Eye (tissue), 1 donor: ENCODE results near the gene PLA2G6.
A peak's percentile ranks its signal among the peaks of the same experiment; 100 is the strongest.

Experiments used
- DNase-seq: peaks from one replicate; pipeline ENCODE4 v3.0.0-alpha.2; 2015

The PLA2G6 gene

GRCh38 chr22:38213319-38213989 is 31.8 kb upstream of the PLA2G6 start:
- DNase-seq = no peak

DNA sequence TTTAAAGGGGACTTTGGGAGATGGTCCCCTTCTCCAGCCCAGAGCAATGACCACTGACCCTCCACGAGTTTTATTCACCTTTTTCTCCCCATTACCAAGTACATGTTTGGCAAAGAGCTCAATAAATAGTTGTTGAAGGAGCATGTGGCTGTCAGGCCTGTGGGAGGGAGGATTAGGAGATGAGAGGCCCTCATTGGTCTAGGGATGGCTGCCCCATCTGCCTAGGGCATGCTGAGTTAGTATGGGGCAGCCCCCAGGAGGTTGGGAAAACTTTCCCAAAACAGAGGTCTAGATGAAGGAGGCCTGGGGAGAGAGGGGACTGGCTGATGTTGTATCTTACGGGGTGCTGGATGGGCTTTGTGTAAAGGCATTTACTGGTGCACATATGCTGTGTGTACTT is 30.8 kb upstream of the PLA2G6 start:
- DNase-seq = no peak

GRCh38 chr22:38211556-38211955 is 29.9 kb upstream of the PLA2G6 start:
- no peak for DNase-seq

- DNase-seq = no peak
Observed at GRCh38 chr22:38208551-38208968, 26.9 kb upstream of the PLA2G6 start.

- DNase-seq = no peak
Observed at GRCh38 chr22:38207898-38208432, 26.3 kb upstream of the PLA2G6 start.

DNA sequence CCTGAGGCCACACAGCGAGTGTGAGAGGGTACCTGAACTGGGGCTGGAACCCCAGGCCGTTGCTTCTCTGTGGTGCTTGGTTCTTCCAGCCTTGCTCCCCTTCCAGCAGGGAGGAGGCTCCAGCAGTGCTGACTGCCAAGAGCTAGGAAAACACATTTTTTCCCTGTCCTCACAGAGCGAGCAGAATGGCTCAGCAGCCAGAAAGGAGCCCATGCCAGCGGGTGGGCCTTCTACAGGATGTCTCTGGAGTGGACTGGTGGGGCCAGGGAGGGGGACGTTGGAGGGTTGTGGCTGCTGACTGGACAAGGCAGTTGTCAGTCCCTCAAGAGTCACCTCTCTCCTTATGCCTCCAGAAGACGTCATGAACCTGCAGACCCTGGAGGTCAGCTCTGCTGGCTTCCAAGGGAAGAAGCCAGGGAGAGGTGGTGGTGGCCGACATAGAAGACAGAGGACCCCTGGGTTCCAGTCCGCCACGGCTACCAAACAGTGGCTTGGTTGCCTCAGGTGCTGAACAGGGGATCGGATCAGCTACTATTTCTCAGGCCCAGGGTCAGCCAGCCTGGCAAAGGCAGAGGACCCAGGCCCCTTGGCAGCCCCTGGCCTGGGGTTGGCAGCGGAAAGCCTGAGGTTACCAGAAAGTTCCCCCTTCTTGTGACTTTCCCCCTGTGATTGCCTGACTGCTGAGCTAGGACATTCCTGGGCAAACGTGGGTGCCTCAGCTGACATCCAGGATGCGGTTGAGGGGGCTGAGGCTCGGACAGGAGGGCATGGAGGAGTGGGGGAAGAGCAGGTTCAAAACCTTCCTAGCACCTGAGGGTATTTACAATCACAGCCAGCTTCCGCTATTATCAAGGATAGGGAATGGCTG is 23.9 kb upstream of the PLA2G6 start:
- DNase-seq = peak; percentile 71

DNA sequence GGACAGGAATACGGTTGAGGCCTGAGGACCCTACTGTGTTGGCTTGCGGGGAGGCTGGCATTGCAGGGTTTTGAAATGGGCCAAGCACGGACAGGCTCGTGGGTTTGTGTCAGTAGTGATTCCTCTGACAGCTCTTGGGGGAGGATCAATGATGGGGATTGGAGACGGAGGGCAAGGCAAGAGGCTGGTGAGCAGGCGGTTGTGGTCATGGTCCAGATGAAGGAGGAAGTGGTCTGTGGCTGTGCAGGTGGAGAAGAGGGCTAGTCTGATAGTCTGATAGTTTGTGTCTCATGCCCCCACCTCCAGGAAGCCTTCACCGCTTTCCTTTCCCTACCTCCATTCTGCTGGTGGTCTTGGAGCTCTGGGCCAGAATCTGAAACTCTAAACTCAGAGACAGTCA is 23.2 kb upstream of the PLA2G6 start:
- DNase-seq = no peak

GRCh38 chr22:38203855-38204514 is 22.4 kb upstream of the PLA2G6 start:
- DNase-seq = no peak

DNA sequence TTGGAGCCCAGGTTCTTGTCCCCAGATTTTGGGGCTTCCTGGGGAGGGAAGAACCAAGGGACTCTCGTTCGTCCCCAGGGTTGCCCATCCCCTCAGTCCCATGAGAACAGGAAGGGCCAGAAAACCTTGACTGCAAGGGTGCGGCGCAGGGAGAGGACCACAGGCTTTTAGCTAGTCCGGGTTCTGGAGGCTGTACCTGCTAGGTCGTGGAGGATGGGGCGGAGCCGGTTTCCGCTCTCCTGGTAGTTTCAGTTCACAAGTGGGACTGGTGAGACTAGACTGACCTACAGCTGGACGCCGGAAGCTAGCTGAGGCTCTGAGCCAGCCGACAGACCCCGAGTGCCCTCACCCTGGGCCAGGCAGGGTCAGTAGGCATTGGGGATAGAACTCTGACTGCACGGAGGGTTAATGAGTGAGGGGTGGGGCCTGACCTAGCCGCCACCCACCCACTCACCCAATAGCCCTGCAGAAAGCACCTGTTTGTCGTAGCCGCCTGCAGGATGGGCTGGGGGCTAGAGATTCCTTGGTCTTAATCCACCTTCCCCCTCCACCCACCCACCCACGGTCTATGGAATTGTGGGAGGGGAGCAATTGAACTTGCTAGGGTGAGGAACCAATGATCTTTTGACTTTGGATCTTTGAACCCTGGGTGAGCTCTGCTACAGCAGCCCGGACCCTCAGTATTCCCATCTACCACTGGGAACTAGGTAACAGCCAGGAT is 21.6 kb upstream of the PLA2G6 start:
- DNase-seq = peak; percentile 62

GRCh38 chr22:38202437-38203089 is 20.9 kb upstream of the PLA2G6 start:
- DNase-seq = peak; percentile 90

DNA sequence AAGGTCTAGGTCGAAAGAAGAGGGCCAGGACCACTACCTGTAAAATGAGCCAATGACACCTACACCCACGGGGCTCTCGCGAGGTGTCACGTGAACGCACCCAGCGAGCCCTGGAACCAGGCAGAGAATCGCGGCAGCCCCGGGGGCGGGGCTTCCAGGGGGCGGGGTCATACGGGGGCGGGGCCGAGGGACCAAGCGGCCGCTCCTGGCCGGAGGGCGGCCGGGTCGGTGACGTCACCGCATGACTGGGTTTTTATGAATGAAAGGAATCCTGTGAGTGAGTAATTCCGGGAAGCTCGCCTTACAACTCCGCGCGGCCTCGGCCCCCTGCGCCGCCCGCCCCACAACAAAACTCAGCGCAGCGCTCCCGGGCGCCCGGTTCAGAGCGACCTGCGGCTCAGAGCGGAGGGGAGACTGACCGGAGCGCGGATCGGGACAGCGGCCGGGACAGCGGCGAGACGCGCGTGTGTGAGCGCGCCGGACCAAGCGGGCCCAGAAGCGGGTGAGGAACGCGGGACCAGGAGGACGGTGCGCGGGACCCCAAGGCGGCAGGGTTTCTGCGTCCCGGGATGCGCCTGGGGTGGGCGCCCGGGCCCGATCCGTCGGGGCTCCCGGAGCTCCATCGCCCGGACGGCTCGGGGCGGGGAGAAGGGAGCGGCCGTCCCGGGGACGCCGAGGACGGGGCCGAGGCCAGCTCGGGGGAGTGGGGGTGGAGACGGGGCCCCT is 20.2 kb upstream of the PLA2G6 start, which contains the start of gene MAFF:
Gene MAFF, plus strand, starts transcription at position 284 of the 726 bp plus-strand sequence. CDS start 11,860 bp downstream, outside the sequence.
- peak; percentile 97 for DNase-seq

GRCh38 chr22:38201371-38201710 is 19.7 kb upstream of the PLA2G6 start:
- DNase-seq = no peak

GRCh38 chr22:38199826-38200559 is 18.4 kb upstream of the PLA2G6 start:
- no peak for DNase-seq

DNA sequence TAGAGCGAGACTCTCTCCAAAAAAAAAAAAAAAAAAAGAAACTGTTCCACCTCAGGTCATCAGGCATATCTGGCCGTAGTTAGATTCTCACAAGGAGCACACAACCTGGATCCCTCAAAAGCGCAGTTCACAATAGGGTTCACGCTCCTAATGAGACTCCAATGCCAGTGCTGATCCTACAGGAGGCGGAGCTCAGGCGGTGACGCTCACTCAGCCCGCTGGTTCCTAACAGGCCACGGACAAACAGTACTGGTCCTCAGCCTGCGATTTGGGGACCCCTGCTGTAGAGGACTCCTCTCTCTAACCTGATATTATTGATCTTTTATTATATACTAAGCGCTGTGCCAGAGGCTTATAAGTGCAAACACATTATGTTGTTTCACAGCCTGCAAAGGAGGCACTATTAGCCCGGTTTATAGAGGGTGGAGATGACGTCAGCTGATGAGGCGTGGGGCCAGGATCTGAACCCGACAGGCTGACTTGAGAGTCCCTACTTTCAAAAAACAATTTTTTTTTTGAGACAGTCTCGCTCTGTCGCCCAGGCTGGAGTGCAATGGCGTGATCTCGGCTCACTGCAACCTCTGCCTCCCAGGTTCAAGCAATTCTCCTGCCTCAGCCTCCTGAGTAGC is 15.3 kb upstream of the PLA2G6 start:
- no peak for DNase-seq

GRCh38 chr22:38193580-38193979 is 11.9 kb upstream of the PLA2G6 start:
- no peak for DNase-seq

DNA sequence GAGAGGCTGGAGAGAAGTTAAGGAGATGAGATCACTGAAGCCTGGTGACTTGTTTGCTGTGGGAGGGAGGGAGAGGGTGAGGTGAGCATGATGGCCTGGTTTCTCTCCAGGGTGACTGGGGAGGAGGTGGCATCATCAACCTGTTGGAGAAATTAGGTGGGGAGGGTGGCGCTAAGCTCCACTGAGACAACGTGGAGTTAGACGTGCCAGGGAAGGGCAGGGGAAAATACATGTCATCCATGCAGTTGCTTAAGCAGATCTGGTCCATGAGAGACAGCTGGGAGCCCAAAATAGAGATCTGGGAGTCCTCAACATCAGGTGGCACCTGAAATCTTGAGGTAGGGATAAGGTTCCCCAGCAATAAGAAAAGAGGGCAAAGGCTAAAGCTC is 10.8 kb upstream of the PLA2G6 start:
- DNase-seq = no peak

DNA sequence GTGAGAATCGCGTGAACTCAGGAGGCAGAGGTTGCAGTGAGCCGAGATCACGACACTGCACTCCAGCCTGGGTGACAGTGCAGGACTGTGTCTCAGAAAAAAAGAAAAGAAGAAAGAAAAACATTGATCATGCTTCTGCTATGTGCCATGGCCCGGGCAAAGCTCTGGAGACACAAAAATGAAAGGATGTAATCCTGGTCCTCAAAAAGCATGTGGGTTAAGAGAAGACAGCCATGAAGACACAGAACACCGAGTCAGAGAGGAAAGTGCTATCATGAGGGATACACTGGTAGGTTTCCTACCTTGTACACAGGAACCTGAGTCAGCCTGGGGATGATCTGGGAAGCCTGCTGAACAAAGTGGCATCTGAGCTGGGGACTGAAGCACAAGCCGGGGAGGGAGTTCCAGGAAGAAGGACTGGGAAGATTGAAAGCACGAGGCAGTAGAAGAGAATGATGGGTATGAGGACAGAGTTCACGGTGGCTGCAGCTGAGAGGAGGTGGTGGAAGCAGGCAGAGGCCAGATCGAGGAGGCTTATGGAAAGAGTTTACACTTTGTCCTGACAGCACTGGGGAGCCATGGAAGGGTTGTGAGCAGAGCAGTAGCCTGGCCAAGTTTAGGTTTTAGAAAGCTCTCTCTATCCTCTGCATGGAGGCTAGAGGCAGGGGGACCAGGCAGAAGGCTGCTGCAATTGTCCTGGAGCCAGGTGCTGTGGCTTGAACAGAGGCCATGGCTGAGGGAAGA is 10.3 kb upstream of the PLA2G6 start:
- DNase-seq = no peak

- DNase-seq = peak; percentile 65
Observed at GRCh38 chr22:38191055-38191454, 9.4 kb upstream of the PLA2G6 start.

- no peak for DNase-seq
Observed at GRCh38 chr22:38190581-38190980, 9.0 kb upstream of the PLA2G6 start.

- no peak for DNase-seq
Observed at GRCh38 chr22:38189104-38189503, 7.5 kb upstream of the PLA2G6 start.
